Limb (tissue), 2 donors: ENCODE measurements around the gene C17orf100.

Experiments used
- DNase-seq, 2 donors: peaks; one replicate each; pipeline ENCODE4 v3.0.0-alpha.2; 2016; ENCODE audit errors: extremely low spot score in 2 of 2

Gene C17orf100

DNA sequence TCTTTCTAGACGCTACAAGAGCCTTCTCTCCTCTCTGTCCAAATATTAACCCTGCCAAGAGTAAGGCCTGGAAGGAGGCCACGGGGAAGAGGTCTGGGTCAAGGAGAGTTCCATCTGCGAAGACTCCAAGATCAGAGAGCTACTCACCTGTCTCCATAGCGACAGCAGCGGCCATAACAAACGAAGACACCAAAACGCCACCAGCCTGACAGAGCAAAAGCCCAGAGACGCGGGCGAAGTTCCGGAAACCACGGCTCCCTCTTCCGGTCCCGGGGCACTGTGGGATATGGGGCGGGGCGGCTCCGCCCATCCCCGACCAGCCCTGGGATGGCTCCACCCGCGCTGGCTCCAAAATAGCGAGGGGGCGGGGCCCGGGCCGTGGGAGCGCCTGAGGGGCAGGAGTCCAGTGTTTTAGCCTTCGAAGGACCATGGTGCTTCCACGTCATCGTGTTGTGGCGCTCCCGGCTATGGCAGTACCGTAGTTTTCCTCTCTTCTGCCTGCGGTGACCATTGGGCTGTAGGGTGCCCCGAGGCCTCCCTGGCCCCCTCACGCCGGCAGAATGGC, at the start of gene C17orf100, which contains the start of gene MED31:
Gene C17orf100, plus strand, starts transcription at position 409 of the 565 bp plus-strand sequence. Its CDS starts 152 bp downstream, at position 561.
Gene MED31, minus strand, starts transcription at position 252 of the 565 bp plus-strand sequence. Its CDS starts 77 bp downstream, at position 175.
- peak; percentile 92 to 97 for DNase-seq

DNA sequence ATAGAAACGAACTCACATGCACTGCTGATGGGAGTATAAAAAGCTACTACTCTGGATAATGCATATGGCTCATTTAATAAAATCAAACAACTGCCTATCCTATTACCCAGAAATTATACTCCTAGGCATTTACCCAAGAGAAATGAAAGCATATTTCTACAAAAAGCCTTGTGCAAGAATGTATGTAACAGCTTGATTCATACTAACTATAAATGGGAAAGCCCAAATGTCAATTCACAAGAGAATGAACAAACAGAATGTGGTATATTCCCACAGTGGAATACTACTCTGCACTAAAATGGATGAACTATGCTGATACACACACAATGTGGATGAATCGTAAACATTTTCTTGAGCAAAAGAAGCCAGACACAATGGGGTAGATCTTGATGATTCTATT, 49.4 kb upstream of the C17orf100 start:
- DNase-seq: no peak

DNA sequence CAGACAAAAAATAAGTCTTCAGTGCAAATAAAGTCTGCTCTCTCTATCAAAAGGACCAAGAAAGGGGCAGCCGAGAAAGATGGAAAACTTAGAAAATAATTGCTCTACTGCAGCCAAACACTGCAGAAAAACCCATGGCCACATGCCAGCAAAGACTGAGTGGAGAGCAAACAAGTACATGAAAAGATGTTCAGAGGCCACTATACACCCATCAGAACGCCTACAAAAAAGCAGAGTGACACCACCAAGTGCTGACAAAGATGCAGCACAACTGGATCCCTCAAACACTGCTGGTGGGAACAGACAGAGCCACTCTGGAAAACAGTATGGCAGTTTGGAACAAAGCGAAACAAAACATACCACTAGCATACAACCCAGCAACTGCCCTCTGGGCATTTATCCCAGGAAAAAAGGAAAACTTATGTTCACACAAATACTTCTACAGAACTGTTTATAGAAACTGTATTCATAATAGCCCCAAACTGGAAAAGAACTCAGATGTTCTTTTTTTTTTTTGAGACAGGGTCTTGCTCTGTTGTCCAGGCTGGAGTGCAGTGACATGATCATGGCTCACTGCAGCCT, 47.7 kb upstream of the C17orf100 start:
- DNase-seq: peak; percentile 4 to 33

DNA sequence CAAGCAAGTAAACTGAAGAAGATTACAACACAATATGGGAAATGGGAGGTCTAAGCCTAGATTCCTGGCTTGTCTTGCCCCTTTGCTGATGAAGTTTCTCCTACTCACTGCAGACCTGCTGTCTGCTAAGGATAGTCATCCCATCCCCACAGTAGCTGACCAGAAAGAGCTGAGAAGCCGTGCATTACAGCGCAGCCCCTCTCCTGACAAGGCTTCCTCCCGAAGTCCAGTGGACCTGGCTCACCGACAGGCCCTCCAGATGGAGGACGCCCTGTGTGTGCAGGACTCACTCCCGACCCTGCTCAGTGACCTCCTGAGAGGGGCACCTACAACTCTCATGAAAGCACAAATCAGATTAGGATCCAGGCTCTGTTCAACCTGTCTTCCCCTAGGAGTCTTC, 46.4 kb upstream of the C17orf100 start:
- DNase-seq: no peak

DNA sequence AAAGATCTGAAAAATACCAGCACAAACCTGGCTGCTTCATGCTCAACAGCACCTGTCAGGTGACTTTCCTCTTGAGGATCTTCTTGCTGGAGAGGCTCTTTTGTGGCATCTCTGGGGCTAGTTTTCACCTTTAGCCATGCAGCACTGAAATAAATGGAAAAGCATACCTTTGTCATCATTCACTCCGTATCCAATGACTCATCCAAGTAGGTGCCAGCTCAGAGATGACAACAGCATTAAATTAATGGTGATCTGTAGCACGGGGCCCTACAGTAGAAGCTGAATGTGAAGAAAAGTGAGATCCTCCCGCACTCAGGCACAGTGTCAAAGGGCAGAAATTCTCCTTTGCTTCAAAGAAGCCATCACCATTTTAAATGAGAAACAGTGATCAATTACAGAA, 43.2 kb upstream of the C17orf100 start:
- no peak for DNase-seq

DNA sequence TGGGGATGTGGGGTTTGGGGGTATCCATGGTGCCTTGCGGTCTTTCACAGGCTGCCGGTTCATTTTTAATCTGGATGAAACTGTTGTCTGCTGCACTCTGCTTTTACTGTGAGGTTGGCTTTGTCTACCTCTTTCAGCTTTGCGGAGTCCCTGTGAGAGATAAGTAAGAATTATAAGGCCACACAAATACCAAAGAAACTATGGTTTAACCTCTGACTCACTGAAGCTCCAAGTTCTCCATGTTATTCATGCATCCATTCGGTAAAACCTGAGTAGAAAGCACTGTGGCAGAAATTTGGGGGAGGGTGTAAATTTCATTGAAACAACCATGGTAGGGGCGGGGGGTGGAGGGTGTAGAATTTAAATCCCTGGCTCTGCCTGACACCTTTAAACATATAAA, 41.6 kb upstream of the C17orf100 start:
- no peak for DNase-seq

DNA sequence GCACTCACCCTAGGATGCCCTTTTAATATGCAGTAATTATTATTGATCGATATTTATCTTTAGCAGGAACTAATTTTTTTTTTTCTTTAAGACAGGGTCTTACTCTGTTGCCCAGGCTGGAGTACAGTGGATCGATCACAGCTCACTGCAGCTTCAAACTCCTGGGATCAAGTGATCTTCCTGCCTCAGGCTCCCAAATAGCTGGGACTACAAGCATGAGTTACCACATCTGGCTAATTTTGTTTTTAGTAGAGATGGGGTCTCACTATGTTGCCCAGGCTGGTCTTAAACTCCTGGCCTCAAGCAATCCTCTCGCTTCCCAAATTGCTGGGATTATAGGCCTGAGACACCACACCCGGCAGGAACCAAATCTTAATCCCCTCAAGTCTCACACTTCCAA, 40.3 kb upstream of the C17orf100 start:
- no peak for DNase-seq

DNA sequence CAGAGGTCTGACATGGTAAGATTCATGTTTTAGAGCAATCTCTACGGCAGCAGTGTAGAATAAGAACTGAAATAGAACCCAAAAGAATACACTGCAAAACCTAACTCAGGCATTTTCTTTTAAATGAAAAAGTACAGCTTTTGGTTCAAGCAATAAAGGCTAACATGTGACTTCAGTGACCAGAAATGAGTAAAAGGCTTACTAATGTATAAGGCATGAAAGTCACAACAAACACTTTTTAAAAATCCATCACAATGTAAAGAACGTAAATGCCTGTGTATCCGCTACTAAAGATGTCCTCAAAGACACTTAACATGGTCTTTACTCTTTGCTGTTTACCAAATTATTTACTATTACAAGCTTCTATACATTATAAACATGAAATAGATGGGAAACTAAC, 27.6 kb upstream of the C17orf100 start:
- DNase-seq: no peak

DNA sequence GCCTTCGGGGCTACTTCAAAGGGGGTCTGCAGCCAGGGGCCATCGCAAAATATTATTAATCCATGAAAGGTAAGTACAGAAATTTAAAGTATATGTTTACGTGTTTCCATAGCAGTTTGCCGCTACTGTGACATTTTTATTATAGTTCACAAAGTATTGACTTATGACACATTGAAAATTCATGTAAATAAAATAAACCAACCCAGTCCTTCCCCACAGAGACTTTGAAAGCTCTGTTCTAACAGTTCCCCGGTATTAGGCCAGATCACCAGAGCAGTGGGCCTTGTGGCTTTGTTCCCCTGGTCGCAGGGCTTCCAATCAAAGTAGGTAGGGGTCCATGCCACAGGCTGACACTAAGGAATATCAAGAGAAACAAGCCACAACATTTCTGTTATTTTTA, 24.9 kb upstream of the C17orf100 start:
- no peak for DNase-seq

DNA sequence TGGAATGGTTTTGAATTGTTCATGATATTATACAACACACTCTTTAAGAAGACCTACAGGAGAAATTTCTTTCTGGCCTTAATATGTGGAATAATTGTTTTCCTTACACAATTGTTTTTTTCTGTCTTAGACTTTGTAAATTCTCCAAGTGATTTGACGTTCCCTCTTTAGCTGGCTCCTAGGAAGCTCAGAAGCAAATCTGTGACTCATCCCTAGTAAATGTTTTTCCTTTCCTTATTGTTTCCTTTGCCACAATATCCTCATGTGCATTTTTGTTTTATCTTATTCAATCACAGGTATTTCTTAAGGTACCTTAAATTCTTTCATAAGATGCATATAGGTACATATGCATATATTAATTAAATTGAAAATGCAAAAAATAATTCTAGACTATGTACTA, 24.5 kb upstream of the C17orf100 start:
- DNase-seq: no peak

DNA sequence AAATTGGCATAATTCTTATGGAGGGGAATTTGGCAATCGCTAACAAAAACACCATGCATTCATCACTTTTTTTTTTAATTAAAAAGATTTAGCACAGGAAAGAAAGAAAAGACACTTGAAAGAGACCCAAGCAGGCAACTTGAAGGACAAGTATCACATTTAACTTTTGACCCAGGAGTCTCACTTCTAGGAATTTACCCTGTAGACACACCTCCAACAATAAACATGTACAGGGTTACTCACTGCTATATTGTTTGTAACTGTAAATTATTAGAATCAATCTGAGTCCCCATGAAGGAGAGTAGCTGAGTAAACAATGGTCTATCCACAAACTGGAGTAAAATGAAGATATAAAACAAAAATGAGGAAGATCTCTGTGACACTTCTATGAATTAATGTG, 21.2 kb upstream of the C17orf100 start:
- no peak for DNase-seq

DNA sequence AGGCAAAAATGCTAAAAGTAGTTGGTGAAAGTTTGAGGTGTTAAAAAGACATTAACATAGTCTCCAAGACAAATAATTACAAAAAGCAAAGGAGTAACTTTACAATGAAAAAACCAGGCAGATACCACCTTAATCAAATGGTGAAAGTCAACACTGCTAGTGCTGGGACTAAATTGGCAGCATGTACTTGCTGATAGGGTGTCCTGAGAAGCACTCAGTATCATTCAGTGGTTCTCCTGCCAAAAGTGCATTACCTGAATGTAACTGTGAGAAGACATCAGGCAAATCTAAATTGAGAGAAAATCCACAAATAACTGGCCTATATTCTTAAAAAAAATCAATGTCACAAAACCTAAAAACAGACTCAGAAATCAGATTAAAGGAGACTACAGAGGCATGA, 19.0 kb upstream of the C17orf100 start:
- no peak for DNase-seq

DNA sequence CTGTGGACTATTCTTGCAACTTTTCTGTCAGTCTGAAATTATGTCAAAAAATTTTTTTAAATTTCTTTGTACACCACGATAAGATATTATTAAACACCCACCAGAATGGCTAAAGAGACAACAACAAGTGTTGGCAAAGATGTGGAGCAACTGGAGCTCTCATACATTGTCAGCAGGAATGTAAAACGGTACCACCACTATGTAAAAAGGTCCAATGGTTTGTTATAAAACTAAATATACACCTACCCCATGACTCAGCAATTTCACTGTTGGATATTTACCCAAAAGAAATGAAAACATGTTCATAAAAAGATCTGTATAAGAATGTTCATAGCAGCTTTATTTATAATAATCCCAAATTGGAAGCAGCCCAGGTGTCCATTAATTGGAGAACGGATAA, 18.3 kb upstream of the C17orf100 start:
- no peak for DNase-seq

DNA sequence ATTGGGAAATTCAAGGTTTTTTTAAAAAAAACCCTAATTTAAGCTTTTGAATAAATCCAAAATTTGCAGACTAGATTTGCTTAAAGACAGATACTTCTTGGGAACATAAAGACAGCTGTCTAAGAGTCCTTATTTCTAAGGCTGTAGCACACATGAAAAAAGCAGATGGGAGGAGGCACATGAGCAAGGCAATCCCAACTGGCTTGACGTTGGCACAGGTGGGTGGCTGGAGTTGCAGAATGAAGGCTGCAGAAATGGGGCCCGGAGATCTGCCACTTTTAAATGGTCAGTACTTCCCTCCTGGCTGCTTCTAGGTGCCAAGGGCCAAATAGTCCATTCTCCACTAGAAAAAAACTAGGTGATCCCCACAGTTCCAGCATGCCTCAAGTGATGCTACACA, 15.5 kb upstream of the C17orf100 start:
- no peak for DNase-seq

DNA sequence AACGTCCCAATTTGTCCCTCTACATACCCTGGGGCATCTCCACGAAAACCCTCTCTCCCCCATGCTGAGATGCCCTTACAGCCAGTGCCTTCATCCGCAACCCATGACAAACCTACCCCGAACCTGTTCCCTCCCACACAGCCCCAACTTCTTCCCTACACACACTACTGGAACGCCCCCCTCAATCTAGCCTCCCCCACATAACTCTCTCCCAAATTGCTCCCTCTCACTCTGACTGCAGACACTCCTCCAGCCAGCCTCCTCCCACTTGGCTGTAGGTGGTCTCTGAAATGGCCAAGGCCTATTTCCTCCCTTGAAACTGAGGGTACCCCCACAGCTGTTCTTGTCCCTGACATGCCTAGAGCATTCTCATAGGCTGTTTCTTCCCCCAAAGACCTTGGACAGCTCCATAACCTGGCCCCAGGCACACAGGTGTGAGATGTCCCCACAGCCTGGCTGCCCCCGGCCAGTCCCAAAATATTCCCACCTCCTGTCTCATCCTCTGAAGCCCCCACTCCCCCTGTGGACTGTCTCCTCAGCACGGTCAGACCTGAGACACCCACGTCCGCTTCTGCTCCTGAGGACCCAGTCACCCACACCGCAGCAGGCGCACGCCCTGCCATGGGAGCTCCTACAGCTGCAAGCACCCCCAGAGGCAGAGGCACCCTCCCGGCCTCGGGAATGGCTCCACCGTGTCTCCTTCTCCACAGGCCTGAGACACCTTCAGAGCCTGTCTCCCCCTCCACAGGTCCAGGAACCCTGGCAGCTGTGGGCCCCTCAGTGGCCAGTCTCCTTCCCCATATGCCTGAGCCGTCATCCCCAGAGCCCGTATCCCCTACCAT, 14.7 kb upstream of the C17orf100 start:
- DNase-seq: no peak

DNA sequence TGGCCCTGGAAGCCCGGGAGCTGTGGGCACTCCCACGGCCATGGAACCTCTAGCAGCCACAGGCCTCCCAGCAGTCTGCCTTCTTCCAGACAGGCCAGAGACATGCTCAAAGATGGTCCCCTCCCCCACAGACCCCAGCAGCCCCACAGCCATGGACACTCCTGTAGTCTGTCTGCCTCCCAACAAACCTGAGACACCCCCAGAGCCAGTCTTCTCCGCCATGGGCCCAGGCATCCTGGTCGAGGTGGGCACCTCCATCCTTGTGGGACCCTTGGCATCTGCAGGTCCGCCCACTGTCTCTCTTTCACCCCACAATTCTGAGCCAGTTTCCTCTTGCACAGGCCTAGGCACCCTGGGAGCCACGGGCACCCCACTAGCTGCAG, 14.1 kb upstream of the C17orf100 start:
- no peak for DNase-seq

DNA sequence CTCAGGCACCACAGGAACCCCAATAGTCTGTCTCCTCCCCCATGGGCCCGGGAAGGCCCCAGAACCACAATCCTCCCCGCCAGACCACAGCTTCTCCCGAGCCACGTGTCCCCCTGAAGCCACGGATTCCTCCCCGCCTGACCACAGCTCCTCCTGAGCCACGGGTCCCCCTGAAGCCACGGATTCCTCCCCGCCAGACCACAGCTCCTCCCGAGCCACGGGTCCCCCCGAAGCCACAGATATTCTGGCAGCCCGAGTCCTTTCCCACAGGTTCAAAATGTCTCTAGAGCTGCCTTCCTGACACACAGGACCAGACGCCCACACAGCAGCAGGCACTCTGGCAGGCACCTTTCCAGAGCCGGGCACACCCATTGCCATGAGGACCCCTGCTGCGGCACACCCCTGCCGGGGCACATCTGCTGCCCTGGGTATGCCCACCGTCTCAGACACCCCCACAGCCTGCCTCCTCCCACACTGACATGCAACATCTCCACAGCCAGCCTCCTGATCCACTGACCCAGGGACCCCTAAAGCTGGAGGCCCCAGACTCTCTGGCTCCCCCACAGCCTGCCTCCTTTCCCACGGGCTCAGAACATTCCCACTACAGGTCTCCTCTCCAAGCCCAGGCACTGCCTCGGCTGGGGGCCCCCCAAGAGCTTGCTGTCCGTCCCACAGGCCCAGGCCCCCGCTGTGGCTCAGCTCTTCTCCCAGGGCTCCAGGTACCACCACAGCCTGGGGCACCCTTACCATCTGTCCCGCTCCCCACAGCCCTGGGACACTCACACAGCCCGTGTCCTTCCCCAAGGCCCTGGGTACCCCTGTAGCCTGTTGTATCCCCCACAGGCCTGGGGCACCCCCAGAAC, 13.3 kb upstream of the C17orf100 start:
- DNase-seq: no peak

DNA sequence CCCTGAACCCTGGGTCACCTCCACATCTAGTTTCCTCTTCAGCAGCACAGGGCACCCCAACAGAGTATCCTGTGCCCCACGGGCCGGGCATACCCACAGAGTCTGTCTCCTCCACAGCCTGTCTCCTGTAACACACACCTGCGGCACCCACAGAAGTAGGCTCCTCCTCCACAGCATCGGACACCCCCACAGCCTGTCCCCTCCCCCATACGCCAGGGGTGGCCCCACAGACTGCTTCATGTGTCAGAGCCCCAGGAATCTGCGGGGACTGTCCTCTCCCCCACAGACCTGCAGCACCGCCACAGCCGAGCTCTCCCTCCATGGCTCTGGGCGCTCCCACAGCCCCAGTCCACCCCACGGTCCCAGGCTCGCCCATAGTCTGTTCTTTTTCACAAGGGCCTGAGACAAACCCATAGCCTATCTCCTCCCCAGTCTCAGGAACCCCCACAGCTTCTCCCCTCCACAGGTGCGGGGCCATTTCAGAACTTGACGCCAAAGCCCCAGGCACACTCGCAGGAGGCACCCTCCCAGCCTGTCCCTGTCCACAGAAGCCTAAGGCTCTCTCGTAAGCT, 12.5 kb upstream of the C17orf100 start:
- DNase-seq: no peak

DNA sequence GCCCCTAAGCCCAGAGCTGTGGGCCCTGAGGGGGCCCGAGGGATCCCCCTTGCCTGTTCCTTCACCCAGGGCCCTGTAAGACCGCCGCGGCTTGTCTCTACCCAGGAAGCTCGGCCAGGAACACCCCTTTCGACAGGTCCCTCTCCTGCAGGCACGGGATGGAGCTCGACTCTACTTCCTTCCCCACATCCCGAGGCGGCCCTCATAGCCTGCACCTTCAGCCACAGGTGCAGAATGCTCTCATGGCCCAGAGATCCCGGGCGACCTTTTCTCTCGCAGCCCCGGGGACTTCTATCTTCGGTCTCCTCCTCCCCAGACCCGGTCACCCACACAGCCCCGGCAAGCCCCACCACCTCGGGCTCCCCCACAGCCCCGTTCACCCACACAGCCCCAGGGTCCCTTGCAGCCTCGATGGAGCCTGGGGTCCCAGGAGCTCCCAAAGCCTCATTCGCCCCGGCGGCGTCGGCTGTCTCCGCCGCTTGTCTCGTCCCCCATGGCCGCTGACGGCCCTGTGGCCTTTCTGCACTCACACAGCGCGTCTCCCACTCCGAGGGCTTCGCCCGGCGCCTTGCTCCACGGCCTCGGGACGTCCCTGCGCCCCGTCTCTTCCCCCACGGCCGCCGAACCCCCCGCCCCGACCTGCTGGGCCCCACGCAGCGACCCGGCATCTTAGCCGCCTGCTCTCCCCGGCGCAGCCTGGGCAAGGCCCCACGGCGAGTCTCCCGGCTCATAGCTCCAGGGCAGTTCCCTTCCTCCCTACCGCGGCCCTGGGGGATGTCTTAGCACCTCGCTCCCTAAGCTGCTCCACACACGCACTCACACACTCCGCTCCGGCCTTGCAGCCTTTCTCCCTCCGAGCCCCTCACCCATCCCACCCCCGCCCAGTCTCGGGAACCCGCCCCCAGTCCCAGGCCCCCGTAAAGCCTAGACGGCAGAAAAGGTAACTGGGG, 11.7 kb upstream of the C17orf100 start:
- DNase-seq: peak in 1 of 2 donors; percentile 12

DNA sequence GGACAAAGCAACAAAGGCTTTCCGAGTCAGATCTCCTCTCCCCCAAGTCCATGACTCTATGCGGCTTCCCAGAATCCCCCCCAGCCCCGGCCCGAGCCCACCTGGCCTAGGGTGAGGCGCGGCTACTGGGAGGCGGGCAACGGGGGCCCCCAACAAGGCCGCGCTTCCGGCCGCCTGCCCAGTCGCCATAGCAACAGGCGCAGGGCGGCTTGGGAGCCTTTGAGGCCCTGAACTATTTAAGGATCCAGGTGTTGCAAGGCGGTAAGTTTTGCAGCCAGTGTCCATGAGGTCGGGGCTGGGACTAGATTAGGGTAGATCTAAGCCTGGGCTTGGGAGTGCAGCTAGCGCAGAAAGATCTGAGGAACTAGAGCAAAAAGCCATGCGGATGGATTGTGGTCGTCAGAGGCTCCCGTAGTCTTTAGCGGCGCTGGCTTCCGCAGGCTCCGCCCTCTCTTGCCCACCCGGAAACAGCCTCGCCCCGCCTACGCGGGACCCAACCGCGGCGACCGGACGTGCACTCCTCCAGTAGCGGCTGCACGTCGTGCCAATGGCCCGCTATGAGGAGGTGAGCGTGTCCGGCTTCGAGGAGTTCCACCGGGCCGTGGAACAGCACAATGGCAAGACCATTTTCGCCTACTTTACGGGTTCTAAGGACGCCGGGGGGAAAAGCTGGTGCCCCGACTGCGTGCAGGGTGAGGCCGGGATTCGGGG, 10.9 kb upstream of the C17orf100 start, which contains the start of the genes KIAA0753 and TXNDC17:
Gene KIAA0753, minus strand, starts transcription at position 176 of the 711 bp plus-strand sequence. CDS start 5,608 bp downstream, outside the sequence.
Gene TXNDC17, plus strand, starts transcription at position 525 of the 711 bp plus-strand sequence. Its CDS starts 23 bp downstream, at position 548.
- peak; percentile 92 to 93 for DNase-seq
